Measurements from ENCODE around the gene CLASP1. TPM values are rescaled to one million over a fixed set of nuclear protein-coding genes. Genes with fewer than 3 reads are reported as not detected.

Gene CLASP1
- total and polyA plus RNA-seq, 2 experiments from 2014 or later = 16.6 to 56.3 TPM

GRCh38 chr2:121579309-121579708, 70.0 kb downstream of the CLASP1 start (continued):
- TF ChIP-seq NANOG (IDR thresholded peaks at IDR 0.05; ENCODE audit: borderline replicate concordance) = no peak
- no peak for TF ChIP-seq ZNF331 (CRISPR knock-in tag; IDR thresholded peaks at IDR 0.05; ENCODE audit: low read depth)
- TF ChIP-seq, protein P1, sequence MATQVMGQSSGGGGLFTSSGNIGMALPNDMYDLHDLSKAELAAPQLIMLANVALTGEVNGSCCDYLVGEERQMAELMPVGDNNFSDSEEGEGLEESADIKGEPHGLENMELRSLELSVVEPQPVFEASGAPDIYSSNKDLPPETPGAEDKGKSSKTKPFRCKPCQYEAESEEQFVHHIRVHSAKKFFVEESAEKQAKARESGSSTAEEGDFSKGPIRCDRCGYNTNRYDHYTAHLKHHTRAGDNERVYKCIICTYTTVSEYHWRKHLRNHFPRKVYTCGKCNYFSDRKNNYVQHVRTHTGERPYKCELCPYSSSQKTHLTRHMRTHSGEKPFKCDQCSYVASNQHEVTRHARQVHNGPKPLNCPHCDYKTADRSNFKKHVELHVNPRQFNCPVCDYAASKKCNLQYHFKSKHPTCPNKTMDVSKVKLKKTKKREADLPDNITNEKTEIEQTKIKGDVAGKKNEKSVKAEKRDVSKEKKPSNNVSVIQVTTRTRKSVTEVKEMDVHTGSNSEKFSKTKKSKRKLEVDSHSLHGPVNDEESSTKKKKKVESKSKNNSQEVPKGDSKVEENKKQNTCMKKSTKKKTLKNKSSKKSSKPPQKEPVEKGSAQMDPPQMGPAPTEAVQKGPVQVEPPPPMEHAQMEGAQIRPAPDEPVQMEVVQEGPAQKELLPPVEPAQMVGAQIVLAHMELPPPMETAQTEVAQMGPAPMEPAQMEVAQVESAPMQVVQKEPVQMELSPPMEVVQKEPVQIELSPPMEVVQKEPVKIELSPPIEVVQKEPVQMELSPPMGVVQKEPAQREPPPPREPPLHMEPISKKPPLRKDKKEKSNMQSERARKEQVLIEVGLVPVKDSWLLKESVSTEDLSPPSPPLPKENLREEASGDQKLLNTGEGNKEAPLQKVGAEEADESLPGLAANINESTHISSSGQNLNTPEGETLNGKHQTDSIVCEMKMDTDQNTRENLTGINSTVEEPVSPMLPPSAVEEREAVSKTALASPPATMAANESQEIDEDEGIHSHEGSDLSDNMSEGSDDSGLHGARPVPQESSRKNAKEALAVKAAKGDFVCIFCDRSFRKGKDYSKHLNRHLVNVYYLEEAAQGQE (IDR thresholded peaks at IDR 0.05; ENCODE audit: unreplicated experiment) = no peak
- TF ChIP-seq JUNB (IDR thresholded peaks at IDR 0.05; ENCODE audit: unreplicated experiment) = no peak
- no peak for TF ChIP-seq CREB1 (CRISPR knock-in tag; IDR thresholded peaks at IDR 0.05; ENCODE audit: low read depth)
- TF ChIP-seq, protein P2, sequence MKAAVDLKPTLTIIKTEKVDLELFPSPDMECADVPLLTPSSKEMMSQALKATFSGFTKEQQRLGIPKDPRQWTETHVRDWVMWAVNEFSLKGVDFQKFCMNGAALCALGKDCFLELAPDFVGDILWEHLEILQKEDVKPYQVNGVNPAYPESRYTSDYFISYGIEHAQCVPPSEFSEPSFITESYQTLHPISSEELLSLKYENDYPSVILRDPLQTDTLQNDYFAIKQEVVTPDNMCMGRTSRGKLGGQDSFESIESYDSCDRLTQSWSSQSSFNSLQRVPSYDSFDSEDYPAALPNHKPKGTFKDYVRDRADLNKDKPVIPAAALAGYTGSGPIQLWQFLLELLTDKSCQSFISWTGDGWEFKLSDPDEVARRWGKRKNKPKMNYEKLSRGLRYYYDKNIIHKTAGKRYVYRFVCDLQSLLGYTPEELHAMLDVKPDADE (IDR thresholded peaks at IDR 0.05) = no peak

- H3K27me3 ChIP-seq (ENCODE audit: insufficient read depth) = no peaks in the 10 kb centered on the region
- no peaks in the 10 kb centered on the region for H3K36me3 ChIP-seq (ENCODE audit: insufficient read depth)
- DNase-seq (ENCODE audit: low spot score) = no peak
- 0 out of 2 replicates have a peak overlapping the region, but pooled peaks have one; percentile 10 for H3K4me2 ChIP-seq
- H3K27ac Mint-ChIP-seq = peak overlapping the region; percentile 57; the same call in 1 of the 2 replicates
- no peaks in the 10 kb centered on the region for H3K36me3 Mint-ChIP-seq (ENCODE audit: low read depth)
- no peaks in the 10 kb centered on the region for H3K9me3 Mint-ChIP-seq
- H3K4me3 ChIP-seq = no peak overlapping the region
- peak; percentile 34; the same call in 1 of the 3 replicates for ATAC-seq
- peaks cover 31% of the 10 kb centered on the region for H3K4me1 Mint-ChIP-seq
- H3K9me2 ChIP-seq (ENCODE audit: insufficient read depth) = no peaks in the 10 kb centered on the region
- peaks cover 32% of the 10 kb centered on the region for H3K4me1 ChIP-seq (ENCODE audit: insufficient read depth)
- peaks cover 69% of the 10 kb centered on the region for H3K79me2 ChIP-seq (replicated peaks; ENCODE audit: insufficient read depth)
- no peak overlapping the region for H3K4me3 Mint-ChIP-seq
- 0 out of 2 replicates have a peak overlapping the region, but pooled peaks have one; percentile 18 for H3K27ac ChIP-seq (ENCODE audit: low read depth)
- H3K27me3 Mint-ChIP-seq (ENCODE audit: insufficient read depth, low read depth, poor library complexity) = peaks cover 1% of the 10 kb centered on the region
- H3F3A ChIP-seq (replicated peaks; ENCODE audit: low read depth) = no peaks in the 10 kb centered on the region
- peaks cover 9% of the 10 kb centered on the region for H4K20me1 ChIP-seq (replicated peaks; ENCODE audit: insufficient read depth)
- no peak overlapping the region for H2AFZ ChIP-seq
- TF ChIP-seq, protein P3, sequence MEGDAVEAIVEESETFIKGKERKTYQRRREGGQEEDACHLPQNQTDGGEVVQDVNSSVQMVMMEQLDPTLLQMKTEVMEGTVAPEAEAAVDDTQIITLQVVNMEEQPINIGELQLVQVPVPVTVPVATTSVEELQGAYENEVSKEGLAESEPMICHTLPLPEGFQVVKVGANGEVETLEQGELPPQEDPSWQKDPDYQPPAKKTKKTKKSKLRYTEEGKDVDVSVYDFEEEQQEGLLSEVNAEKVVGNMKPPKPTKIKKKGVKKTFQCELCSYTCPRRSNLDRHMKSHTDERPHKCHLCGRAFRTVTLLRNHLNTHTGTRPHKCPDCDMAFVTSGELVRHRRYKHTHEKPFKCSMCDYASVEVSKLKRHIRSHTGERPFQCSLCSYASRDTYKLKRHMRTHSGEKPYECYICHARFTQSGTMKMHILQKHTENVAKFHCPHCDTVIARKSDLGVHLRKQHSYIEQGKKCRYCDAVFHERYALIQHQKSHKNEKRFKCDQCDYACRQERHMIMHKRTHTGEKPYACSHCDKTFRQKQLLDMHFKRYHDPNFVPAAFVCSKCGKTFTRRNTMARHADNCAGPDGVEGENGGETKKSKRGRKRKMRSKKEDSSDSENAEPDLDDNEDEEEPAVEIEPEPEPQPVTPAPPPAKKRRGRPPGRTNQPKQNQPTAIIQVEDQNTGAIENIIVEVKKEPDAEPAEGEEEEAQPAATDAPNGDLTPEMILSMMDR (conservative IDR thresholded peaks at IDR 0.05; ENCODE audit: low read depth in 2 of 2) = no peak
- no peak for TF ChIP-seq EZH2 (IDR thresholded peaks at IDR 0.05; ENCODE audit: low read depth, unreplicated experiment)
- no peak for TF ChIP-seq POLR2AphosphoS5 (IDR thresholded peaks at IDR 0.05; ENCODE audit: low read depth)
- TF ChIP-seq ZNF331 (CRISPR knock-in tag; IDR thresholded peaks at IDR 0.05; ENCODE audit: low read depth) = no peak
- TF ChIP-seq EZH2phosphoT487 (IDR thresholded peaks at IDR 0.05; ENCODE audit: unreplicated experiment) = no peak
- TF ChIP-seq, protein P1 (IDR thresholded peaks at IDR 0.05; ENCODE audit: unreplicated experiment) = no peak
Measured at GRCh38 chr2:121577381-121577780, 71.9 kb downstream of the CLASP1 start.
